GM11168 (cell line): ENCODE data around the gene DBNDD2.

Experiments
- in situ Hi-C: fragments of 300-500 bp; cut with MboI; formaldehyde crosslinking; loops from one replicate; pipeline ENCODE4 v1.12.0; 2022; ENCODE audit warnings: low sequenced_read_pairs; ENCODE audit not compliant: unreplicated experiment

DBNDD2 gene

DNA sequence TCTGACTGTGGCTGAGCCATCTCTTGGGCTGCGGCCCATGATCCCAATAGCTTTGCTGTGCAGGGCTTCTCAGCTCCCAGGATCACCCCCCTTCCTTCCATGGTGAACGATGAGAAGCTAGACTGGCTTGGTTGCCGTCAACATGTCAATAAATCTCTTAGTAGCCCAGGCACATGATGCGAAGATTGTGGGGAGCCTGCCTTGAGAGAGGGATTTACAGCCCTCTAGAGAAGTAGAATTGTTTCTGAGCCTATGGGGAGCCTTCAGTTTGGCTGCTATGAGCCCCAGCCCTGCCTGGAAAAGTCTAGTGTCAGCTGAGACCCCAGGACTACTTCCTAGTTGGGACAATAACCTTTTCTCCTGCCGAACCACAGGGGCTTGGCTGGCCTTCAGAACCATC, 4.6 kb downstream of the DBNDD2 start:
- in situ Hi-C loops: no loop called here

DNA sequence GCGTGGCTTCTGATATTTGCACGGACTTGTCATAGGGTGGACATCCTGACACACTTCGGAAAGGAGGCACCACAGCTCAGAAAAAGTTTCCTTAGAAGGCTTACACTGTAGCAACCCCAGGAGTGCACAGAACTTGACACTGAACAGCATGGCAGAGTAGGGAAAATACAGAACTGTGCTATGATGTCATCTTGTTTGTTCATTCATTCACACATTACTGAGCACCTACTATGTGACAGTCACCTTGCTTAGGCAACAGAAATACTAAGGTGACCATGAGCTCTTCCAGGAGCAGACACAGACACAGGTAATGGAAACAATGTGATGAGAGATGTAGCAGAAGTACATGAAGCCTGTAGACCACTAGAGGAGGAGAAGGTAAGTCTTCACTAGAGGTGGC, 5.4 kb downstream of the DBNDD2 start:
- in situ Hi-C loops: no loop called here

DNA sequence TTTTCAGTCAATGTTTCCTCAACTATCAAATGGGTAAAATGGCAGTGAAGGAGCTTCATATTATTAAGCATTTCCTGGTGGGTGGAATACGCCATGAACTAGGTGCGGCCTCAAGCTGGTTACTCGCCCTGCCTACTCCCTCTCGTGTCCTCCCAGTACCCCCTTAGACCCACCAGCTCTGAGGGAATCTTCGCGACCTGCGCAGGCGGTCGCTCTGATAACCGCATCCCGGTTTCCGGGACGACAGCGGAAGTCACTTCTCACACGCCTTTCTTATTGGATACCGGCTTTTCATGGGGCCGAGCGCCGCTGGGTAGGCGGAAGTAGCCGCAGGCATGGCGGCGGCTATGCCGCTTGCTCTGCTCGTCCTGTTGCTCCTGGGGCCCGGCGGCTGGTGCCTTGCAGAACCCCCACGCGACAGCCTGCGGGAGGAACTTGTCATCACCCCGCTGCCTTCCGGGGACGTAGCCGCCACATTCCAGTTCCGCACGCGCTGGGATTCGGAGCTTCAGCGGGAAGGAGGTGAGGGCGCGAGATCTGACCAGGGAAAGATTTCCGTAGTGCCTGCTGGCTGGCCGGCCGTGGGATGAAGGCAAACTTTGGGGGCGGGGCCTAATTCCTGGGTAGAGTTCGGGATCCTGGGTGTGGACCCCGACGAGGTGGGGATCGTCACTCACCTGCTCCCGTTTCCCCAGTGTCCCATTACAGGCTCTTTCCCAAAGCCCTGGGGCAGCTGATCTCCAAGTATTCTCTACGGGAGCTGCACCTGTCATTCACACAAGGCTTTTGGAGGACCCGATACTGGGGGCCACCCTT, 7.9 kb downstream of the DBNDD2 start, which contains the start of gene PIGT:
TSS of gene PIGT (plus strand) at position 320 of the 816 bp plus-strand sequence. CDS start at position 336, 16 bp downstream.
- in situ Hi-C loops: no loop called here

DNA sequence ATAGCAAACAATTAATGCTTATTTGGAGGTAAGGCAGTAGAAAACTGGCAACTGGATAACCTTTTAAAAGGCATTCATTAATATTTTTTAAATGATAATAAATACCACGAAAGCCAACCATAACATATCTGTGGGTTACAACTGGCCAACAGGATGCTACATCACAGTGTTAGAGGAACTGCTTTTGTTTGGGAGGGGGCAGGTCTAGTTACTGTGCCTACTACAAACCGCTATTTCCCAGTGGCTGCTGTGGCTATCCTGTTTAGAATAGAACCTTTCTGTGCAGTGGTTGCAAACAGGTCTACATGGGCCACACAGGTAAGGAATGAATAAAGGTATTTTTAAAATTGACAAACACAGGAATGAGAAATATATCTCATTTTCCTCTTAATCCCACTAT, 8.8 kb downstream of the DBNDD2 start:
- in situ Hi-C loops: no loop called here

DNA sequence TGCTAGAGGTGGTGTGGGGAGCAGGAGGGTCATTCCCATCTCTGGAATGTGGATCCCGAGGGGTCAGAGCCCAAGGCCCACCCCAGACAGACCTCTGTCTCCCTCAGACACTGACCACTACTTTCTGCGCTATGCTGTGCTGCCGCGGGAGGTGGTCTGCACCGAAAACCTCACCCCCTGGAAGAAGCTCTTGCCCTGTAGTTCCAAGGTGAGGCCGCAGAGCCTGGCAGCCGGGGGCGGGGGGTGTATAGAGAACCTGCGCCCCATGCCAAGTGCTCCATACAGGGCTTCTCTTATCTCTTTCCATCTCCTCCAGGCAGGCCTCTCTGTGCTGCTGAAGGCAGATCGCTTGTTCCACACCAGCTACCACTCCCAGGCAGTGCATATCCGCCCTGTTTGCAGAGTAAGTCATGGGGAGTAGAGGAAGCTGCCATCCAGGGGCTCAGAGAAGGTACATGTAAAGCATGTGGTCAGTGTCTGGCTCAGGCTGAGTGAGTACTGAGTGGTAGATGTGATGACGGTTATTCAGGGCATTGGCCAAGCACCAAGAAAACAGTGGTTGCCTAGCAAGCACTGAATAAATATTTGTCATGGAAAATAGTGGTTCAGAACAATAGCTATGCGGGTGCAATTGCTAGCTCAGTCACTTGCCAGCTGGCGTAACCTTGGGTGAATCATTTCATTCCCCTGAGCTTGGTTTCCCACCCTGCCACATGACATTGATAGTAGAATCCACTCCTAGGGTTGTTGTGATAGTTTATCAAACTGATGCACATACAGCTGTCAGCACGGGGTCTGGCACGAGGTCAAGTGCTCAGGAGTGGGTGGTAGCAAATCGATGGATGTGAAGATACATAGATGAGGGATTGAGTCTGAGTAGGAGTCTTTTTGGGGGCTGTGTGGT, 11.4 kb downstream of the DBNDD2 start:
- in situ Hi-C loops: no loop called here

DNA sequence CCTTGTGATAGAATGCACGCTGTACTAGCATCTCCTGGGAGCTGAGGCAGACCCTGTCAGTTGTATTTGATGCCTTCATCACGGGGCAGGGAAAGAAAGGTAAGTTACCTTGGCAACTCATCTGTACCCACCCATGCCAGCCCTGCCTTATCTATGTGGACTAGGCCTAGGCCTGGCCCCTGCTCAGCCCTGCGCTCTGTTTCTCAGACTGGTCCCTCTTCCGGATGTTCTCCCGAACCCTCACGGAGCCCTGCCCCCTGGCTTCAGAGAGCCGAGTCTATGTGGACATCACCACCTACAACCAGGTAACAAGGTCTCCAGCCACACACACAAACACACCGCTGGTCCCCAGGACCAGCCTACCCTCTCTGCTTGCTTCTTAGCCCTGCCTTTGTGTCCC, 12.0 kb downstream of the DBNDD2 start:
- in situ Hi-C loops: no loop called here

DNA sequence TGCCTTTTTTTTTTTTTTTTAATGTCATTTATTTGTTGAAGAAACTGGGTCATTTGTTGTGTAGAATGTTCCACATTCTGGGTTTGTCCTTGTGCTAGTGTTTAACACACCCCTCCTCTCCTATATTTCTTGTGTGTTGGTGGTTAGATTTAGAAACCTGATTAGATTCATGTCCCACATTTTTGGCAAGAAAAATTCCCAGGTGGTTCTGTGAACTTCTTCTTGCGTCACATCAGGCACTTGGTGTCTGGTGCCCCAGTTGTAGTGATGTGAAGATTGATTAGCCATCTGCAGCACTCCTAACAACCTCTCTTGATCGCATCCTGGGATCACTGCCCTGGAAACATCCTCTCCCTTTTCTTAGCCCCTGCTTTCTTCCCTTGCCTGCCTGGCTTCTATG, 15.6 kb downstream of the DBNDD2 start:
- in situ Hi-C loops: no loop called here

DNA sequence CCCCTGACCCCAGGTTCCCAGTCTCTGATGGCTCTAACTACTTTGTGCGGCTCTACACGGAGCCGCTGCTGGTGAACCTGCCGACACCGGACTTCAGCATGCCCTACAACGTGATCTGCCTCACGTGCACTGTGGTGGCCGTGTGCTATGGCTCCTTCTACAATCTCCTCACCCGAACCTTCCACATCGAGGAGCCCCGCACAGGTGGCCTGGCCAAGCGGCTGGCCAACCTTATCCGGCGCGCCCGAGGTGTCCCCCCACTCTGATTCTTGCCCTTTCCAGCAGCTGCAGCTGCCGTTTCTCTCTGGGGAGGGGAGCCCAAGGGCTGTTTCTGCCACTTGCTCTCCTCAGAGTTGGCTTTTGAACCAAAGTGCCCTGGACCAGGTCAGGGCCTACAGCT, 17.5 kb downstream of the DBNDD2 start:
- in situ Hi-C loops: no loop called here

DNA sequence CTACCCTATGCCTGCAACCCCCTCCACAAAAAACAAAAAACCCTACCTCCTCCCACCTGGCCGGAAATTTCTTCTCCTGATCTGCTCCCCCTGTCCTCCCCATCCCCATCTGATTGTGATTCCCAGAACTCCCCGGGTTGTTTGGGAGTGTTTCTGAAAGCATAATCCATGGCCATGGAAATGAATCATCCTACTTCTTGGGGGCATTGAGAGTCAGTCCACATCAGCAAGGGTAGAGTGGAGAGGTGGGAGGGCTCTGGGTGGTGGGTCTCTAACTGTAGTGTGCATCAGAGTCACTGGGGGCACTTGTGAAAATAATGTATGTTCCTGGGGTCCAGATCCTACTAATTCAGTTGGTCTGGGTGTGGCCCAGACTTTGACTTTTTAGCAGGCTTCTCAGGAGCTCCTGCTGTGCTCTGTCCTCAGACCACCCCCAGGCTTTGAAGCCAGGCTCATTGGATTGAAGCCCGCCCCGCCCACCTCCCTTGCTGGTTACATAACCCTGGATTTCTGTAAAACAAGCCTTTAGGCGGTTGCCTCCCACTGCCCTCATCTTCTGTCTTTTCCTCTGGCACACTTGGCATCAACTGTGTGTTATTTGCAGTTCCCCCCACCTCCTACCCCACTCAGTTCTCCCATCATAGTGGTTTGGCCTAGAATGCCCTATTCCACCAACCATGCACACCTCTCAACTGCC, 18.4 kb downstream of the DBNDD2 start:
- in situ Hi-C loops: no loop called here

DNA sequence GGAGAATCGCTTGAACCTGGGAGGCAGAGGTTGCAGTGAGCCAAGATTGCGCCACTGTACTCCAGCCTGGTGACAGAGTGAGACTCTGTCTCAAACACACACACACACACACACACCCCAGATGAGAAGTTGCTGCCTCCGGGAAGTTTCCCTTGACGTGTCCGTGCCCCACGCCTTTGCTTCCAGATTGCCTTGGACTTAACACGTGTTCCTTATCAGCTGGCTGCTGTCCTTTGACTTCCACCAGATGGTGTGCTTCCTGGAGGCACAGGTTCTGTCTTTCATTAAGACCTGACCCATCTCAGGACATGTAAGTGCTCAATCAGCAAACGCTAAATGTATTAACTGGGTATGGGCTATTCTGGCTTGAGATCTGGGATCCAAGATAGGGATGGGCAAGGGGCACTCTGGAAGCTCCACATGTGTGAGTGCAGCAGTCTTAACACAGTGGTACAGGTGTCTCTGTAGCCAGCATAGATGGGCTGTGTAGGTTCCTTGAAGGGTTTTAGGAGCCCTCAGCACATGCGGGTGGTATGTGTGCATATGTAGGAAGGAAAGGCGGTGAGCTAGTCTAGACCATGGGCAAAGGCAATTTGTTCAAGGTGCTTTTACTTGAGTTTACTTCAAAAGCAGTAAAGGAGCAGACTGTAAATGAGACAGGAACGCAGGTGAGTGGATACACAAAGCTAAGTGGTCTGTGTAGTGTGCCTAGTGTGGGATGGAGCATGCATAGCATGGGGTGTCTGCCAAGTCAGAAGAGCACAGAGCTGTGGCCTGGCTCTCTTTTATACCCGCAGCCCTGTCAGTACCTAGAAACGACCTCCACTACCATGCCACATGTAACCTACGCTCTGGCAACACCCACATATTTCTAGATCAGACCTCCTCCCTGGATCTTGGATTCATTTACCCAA, 19.4 kb downstream of the DBNDD2 start:
- in situ Hi-C loops: no loop called here

DNA sequence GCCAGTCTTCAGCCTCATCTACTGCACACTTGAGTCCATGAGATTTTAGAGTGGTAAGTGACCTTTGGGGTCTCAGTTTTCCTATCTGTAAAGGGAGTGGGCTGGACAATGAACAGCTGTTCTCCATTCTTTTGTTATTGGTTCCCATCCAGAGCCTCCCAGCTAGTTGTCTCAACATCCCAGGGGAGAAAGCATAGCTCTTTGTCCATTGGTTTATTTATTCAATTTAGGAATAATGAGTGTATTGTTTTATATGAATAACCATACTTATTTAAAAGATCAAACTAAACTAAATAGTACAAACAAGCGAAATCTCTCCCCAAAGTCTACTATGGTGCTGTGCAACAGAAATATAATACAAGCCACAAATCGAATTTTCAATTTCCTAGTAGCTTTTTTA, 21.5 kb downstream of the DBNDD2 start:
- in situ Hi-C loops: loop anchor here (5.0 kb wide), 1 partner anchor 57 kb away; no protein-coding TSS in a partner anchor

DNA sequence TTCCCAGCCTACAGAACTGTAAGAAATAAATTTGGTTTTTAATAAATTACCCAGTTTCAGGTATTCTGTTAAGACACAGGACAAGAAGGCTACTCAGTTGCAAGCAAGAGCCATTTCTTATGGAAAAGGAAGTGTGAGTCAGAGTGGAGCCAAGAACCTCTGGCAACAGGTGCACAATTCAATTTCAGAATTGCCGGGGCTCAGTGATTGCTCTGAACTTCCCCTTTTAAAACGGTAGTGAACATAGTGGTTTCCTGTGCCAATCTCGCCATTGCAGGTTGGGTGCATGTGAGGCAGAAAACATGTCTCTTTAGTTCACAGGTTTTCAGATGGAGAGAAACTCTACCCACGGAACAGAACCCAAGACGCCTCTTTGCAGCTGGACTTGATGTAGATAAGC, 24.2 kb downstream of the DBNDD2 start:
- in situ Hi-C loops: loop anchor here (5.0 kb wide), 1 partner anchor 60 kb away; no protein-coding TSS in a partner anchor

DNA sequence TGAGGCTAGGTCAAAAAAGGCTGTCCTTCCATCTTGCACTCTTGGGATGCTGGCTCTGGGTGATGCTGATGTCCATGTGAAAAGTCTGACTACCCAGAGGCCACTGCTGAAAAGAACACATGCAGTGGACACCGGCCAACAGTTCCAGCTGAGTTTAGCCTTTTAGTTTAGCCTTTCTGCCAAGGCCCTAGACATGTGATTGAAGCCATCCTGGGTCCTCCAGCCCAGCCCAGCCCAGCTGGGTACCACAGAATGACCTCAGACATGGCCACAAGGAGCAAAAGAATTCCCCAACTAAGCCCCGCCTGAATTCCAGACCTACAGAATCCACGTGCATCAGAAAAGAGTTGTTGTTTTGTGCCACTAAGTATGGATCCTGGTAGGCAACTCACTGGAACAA, 25.2 kb downstream of the DBNDD2 start:
- in situ Hi-C loops: loop anchor here (5.0 kb wide), 1 partner anchor 61 kb away; no protein-coding TSS in a partner anchor

DNA sequence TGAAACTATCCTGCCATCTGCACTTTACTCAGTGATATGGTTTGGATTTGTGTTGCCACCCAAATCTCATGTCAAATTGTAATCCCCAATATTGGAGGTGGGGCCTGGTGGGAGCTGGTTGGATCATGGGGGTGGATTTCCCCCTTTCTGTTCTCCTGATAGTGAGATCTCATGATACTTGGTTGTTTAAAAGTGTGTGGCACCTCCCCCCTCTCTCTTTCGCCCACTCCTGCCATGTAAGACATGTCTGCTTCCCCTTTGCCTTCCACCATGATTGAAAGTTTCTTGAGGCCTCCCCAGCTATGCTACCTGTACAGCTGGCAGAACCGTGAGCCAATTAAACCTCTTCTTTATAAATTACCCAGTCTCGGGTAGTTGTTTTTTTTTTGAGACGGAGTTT, 25.9 kb downstream of the DBNDD2 start:
- in situ Hi-C loops: loop anchor here (5.0 kb wide), 1 partner anchor 62 kb away; no protein-coding TSS in a partner anchor

DNA sequence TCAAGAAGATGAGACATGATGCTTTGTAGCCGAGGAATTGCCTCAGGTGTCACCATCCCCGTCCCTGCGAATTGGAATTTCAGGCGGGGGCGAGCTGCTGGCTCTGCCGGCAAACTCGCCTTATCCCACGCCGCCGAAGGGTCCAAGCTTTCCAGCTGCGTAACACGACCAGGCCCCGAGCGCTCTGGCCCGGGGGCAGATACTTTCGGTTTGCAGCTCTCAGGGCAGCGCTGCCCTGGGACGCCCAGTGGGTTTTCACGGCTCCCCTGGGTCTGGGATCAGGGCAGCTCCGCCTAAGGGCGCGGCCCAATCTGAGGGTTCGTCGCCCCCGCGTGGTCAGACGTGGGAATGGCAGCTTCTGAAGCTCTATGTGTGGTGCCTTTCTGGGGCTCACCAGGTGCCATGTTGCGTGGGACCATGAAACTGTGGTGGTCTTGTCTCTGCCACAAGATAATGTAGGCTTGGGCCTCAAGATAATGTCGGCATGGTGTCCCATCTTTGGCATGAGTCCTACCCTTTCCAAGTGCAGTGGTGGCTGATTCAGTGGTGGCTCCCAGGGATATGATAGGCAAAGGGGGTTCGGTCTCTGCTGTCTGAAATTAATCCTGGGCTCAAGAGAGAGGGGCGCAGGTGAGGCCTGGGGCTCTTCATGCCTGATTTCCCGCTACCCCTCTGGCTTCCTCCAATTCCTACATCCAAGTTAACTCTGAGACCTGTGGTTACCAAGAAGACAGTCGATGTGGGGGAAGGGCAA, 28.8 kb downstream of the DBNDD2 start:
- in situ Hi-C loops: no loop called here

DNA sequence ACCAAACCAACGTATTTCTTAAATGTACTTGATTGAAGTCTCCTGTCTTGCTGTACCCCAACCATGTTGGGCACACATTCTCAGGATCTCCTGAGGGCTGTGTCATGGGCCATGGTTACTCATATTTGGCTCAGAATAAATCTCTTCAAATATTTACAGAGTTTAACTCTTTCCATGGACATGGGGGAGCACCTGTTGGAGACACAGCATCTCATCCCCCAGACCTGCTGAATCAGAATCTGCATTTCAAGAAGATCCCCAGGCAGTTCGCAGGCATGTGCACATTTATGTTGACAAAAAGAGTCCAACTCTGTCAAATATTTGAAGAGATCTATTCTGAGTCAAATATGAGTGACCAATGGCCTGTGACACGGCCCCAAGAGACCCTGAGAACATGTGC, 32.3 kb downstream of the DBNDD2 start:
- in situ Hi-C loops: no loop called here

DNA sequence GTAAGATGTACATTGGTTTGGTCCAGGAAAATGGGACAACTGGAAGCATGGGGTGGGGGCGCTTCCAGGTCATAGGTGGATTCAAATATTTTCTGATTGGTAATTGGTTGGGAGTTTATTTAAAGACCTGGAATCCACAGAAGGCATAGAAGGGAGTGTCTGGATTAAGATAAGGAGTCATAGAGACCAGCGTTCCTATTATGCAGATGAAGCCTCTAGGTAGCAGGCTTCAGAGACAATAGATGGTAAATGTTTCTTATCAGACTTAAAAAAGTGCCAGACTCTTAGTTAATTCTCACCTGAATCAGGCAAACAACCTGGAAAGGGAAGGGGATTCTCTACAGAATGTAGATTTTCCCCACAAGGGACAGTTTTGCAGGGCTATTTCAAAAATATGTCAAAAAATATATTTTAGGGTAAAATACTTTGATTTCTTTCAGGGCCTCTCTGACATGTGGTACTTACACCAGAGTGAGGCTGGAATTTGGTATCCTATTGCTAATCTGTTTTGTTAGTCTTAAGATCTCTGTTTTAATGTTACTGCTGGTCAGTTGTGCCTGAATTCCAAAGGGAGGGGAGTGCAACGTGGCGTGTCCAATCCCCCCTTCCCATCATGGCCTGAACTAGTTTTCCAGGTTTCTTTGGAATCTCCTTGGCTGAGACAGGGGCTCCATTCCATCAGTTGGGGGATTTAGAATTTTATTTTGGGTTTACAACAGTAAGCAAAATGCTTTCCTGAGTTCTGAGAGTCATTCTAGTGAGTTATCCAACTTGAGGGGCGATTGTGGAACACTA, 33.0 kb downstream of the DBNDD2 start:
- in situ Hi-C loops: no loop called here

DNA sequence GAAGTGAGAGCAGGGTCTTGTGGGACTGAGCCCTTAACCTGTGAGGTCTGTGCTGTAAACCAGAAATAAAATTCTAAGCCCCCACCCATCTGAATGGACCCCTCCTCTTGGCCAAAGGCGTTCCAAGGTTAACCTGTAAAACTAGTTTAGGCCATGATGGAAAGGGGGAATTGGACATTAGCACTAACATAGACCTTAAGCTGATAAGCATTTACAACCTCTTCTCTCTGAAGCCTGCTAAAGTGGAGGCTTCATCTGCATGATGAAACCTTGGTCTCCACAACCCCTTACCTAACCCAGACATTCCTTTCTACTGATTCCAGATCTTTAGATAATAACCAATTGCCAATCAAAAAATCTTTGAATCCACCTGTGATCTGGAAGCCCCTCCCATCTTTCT, 33.7 kb downstream of the DBNDD2 start:
- in situ Hi-C loops: no loop called here
